Activated CD8-positive, alpha-beta memory T cell treated with anti-CD3 and anti-CD28 coated beads for 4 hours (primary cell): Measurements from ENCODE around the gene SYT8.

Source experiments
- DNase-seq, 2 donors: peaks; one replicate each; pipeline ENCODE4 v3.0.0-alpha.2; 2020; ENCODE audit warnings: low read depth in 2 of 2

SYT8 gene

DNA sequence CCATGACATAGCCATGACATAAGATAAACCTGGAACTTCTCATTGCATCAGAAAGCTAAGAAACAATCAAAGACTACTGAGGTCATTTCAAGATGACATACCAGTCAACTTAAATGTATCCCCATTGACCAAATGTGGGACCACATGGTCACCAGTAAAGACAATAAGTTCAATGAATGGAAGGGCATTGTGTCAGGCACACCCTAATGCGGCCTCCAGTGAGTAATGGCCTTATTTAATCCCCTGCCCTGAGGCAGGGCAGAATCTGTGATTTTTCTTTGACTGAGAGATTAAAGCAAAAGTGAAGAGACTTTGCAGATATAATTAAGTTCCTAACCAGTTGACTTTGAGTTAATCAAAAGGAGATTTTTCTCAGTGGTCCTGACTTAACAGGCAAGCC lies 17.3 kb upstream of the SYT8 start:
- no peak for DNase-seq

DNA sequence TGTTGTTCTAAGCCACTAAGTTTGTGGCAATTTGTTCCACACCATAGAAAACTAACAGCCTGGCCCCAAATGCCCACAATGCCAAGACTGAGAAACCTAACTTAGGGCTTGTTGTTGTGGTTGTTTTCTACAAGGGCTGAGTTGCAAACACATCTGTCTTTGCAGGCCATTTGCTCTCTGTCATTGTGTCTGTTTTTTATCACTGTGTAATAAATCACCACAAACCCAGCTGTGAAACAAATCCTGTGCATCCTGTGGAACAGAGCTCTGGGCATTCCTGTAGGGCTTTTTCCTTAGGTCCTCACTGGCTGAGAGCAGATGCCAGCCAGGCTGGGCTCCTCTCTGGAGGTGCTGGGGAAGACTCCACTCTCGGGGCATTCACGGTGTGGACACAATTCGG lies 15.7 kb upstream of the SYT8 start:
- no peak for DNase-seq

DNA sequence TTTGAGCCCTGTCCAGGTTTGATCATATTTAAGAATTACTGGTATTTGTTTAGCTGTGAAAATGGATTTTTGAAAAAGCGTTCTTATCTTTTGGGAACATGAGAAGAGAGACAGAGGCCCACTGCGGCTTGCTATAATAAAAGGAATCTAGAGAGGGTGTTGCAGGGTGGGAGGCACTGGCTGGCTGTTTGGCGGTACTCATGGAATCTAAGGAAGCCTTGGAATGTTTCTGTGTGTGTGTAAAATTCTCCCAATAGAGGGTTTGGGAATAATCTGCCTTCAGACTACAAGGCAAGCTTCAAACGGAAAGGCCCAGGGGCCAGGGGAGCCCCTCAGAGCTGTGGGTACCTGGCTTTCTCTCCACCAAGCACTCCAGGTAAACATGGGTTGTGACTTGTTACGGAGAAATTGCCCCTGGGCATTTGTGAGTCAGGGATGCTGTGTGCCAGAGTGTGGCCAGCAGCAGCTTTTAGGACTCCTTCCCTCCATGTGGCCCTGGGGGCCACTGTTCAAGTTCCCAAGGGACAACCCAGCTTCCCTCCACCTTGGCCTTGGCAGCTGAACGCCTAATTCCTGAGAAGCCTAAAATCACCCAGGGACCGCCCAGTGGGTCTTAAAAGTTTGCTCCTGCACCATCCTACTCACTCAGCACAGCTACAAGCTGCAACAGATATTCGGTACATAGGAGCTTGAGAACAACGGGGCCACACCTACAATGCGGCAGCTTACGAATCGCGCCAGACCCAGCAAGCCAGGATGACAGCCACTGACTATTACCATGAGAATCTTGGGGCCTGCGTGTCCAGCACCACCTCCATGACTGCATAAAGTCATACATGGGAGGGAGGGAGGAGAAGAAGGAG lies 14.1 kb upstream of the SYT8 start:
- DNase-seq = no peak

DNA sequence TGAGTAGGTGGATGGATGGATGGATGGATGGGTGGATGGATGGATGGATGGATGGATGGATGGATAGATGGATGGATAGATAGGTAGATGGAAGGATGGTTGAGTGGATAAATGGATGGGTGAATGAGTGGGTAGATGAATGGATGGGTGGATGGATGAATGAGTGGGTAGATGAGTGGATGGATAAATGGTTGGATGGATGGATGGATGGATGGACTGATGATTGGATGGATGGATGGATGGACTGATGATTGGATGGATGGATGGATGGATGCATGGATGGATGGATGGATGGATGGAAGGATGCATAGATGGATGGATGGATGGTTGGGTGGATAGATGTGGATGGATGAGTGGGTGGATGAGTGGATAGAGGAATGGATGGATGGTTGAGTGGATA lies 13.2 kb upstream of the SYT8 start:
- DNase-seq = no peak

DNA sequence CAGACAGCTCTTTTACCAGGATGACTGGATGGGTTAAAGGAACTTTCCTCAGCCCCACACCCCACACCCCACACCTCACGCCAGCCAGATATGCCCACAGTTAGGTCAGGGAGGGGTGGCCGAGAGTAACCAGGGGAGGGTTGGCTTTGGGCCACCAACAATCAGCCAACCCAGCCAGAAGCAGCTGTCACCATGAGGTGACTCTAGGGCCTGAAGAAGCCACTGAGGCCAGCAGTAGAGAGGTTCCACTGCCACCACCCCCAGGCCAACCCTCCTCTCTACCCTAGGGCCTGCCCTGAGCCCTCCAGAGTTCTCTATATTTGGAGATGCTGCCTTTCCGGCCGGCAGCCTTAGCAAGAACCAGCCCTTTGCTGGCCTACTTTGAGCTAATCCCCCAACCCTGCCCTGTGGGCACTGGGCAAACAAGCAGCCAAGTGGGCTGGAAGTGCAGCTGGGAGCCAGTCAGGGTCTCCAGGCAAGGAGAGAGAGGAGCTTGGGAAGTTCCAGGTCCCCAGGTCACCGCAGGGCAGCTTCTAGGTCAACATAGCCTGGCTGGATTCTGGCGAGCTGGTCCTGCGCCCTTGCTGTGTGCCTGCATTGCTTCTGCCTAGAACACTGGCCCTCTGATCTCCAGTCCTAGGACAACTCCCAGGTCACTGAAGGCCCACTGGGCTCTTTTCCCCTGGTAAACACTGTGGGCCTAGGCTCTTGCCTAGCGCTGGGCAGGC lies 12.0 kb upstream of the SYT8 start:
- DNase-seq = no peak

DNA sequence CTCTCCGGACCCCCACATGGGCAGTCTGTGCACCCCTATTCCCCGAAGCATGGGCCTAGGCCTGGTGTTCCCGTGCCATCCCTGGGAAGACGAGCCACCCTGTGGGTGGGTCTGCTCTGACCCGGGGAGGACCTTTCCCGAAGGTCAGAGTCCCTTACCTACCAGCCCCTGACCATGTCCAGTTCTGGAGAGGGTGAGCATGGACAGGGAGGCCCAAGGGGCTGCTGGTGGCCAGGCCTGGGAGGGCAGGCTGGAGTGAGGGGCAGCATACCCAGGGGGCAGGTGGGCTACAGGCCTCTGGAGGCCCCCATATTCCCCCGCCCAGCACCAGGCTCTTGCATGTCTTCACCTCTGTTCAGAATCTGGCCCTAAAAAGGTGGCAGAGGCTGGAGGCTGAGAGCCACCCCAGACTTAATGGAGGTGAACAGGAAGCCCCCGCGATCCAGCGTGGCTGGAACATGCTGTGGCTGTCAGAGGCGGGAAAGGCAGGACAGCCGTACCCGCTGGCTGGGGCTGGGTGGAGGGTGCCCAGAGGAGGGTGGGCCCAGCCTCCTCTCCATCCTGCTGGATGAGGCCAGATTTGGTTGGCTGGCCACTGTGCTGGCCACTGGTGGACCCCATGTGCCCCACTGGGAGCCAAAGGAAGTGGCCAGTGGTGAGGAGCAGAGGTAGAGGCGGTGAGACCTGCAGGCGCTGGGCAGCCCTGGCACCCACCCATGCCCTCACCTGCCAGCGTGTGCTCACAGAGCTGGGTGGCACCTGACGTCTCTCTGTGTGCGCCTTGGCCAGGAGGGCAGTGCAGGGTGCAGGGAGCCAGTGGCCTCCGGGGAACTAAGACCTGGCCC lies 11.2 kb upstream of the SYT8 start:
- no peak for DNase-seq

DNA sequence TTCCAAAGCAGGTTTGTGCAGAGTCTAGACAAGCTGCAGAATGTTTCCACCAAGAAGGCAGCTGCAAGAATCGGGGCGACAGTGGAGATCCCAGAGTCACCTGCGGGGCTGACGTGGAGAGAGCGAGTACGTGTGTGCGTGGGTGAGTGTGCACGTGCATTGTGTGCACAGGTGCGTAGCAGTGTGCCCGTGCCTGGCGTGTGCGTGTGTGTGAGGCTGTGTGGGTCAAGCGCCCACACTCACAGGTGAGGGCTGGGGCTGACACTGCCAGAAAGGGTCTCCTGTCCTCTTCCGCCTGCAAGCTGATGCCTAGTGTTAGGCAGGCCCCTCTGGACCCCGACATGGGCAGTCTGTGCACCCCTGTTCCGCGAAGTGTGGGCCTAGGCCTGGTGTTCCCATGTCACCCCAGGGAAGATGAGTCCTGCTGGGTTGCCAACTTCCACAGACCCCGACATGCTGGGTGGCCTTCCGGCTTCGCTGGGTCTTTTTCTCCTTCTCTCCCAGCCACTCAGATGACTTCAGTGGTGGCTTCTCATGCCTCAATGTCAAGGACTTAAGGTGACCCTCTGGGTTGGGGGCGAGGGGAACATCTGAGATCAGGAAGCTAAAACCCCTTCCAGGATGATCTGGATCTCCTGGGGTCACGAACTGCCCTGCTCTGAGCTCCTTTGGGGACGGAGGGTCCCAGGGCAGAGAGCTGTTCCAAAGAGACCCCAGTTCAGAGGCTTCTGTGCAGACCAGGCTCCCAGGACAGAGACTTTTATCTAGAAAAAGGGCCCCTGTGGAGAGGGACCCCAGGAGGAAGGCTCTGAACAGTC lies 10.4 kb upstream of the SYT8 start:
- no peak for DNase-seq

DNA sequence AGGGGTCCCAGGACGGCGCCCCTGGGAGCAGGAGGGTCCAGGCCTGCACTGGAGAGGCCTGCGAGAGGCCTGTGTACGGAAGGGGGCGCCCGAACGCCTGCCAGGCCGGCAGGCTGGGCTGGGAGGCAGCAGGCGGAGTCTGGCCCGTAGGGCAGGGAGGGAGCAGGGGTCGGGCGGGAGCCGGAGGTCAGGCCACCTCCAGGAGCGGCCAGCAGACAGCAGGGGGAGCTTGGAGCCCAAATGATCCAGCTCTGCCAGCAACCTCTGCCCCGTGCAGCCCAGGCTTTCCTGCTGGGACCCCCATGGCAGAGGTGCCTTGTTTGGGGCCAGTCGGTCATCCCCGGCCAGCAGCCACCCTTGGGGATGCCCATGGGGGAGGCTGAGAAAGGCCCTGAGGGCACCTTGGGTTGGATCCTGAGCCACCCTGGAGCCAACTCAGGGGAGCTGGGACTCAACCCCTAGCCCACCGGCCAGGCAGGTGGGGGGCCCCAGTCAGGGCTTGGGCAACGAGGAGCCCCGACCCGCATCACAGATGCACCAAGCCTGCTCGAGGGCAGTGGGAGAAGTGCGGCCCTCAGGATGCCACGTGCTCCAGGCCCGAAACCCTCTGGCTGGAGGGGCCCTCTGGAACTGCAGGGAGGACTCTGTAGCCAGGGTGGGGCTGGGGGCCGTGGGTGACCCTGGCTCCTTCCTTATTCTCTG lies 9.6 kb upstream of the SYT8 start:
- no peak for DNase-seq

DNA sequence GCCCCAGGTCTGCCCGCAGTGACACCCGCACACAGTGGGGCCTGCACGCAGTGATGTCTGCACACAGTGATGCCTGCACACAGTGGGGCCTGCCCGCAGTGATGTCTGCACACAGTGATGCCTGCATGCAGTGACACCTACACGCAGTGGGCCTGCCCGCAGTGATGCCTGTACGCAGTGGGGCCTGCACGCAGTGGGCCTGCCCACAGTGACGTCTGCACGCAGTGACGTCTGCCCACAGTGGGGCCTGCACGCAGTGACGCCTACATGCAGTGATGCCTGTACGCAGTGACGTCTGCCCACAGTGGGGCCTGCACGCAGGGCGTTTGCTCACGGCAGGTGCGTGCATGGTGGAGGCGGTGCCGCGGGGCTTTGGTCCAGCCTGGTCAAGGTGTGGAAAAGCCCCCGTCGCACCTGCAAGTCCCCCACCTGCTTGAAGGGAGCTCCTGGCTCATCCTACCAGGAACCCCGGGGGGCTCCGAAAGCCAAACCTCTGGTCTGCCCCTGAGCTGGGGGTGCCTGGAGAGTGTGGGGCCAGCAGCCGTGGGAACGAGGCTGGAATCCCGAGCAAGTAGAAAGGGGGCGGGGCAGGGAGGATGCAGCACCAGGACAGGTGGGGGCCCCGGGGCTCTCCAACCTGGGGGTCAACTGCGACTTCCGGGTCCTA lies 8.9 kb upstream of the SYT8 start:
- no peak for DNase-seq

DNA sequence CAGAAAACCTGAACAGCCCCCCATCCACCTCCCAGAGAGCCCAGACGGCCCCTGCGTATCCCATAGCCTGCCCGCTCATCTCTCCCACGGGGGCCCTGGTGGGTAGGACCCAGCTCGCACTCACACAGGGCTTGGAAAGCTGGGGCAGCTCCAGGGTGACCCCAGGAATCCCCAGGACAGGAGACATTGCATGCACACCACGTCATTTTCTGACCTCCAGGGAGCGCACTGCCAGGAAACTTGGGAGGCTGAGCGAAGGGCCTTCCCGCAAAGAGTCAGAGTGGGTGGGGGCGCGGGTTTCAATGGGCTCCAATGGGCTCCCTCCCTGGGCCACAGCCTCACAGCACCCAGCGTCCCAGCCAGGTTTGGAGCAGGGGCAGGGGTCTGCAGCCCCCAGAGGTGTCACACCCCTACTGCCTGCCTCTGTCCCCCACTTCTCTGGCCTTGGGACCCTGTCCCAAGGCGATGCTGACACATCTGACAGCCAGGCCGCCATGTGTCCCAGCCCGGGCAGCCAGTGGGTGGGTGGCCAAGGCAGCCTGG lies 8.2 kb upstream of the SYT8 start:
- no peak for DNase-seq

DNA sequence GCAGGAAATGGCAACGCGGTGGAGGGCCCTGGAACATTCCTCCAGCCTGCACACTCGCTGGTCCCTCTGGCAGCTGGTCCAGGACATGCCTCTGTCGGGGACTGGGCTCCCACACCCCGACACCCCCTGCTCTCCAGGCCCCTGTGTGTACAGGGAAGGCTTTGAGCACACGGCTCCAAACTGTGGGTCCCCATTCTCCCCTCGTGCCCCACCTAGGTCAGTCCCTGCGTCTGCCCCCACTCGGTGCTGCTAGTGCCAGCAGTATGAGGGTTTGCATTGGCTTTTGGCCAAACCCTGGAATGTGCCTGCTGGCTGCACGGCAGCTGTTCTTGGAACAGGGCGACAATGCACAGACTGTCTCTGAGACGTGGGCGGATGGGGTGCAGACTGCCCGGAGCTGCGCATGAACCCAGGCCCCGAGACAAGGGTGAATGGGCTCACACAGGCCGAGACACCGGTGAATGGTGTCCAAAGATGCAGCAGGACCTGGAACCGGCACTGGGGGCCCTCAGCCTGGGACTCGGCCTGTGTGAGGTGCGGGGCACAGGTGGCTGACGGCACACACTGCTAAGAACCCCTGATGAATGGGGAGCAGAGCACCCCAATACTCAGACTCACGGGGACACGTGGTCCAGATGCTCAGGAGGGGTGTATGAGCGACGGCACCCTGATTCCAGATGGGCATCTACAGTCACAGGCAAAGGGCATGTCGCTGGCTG lies 7.5 kb upstream of the SYT8 start:
- no peak for DNase-seq

DNA sequence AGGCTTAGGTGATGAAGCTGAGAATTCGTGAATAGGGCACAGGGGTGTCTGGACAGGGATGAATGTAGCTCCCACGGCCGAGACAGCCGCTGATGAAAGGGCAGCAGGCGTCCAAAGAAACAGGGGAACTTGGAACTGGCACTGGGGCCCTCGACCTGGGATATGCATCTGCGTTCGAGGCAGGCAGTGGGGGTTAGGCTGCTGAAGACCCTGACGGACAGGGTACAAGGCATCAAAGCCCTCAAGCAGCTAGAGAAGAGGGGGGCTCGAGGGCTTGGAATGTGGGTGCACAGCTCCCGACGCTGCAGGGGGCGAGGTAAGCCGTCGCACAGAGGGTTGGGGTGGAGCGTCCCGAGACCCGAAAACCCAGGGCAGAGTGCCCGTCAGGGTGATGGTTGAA lies 6.9 kb upstream of the SYT8 start:
- no peak for DNase-seq

DNA sequence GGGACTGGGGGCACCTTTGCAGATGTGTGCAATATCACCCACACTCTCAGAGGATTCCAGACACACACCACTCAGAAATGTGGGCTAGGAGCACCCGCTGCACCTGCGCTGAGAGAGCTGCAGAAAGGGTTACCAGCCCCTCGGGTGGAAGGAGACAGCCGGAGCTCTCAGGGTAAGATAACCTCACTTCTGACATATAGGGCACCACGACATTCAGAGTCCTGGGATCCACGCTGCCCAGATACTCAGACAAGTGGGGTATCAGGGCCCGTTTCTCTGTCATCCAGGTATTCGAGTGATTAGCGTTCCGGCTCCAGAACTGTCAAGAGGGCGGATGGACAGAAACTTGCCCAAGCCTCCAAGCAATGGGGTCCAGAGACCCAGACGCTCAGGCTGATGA lies 6.2 kb upstream of the SYT8 start:
- DNase-seq = no peak

DNA sequence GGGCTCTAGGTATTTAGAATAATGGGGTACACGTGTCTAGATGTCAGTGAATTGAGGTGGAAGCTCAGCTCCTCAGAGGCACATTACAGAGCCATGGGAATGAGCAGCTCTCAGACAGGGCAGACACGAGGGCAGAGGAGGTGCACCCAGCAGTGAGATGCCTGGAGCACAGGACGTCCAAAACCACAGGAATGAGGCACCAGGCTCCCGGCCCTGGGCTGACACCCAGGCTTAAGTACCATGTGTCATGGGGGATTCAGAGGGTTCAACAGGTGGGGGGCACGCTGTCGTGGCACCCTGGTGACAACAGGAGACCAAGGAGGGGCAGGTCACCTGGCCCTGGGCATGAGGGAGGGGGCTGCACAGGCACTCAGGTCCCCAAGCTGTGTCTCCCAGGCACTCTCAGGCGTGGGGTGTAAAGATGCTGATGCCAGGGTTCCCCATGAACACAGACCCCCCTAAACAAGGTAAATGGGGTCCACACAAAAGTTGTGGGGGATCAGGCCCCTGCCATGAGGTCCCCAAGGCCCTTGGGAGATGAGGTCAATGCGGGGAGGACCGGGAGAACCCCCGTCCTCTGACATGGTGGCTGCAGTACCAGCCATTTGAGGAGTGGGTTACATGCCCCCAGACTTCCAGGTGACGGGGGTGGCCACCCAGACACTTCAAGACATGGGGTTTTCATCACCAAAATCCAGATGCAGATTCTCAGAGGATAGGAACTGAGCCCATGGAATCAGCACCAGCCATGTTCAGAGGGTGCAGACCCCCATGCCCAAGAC lies 5.6 kb upstream of the SYT8 start:
- no peak for DNase-seq

DNA sequence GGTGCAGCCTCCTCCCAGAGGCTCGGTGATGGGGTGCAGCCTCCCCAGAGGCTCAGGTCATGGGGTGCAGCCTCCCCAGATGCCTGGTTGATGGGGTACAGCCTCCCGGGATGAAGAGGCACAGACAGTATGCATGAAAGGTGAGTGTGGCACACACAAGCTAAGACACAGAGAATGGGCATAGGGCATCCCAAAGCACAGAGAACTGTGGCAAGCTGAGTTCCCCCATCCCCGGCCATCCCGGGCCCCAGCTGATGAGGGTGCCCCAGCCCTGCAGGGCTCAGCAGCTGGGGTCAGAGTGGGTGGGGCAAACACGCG lies 4.8 kb upstream of the SYT8 start:
- no peak for DNase-seq

DNA sequence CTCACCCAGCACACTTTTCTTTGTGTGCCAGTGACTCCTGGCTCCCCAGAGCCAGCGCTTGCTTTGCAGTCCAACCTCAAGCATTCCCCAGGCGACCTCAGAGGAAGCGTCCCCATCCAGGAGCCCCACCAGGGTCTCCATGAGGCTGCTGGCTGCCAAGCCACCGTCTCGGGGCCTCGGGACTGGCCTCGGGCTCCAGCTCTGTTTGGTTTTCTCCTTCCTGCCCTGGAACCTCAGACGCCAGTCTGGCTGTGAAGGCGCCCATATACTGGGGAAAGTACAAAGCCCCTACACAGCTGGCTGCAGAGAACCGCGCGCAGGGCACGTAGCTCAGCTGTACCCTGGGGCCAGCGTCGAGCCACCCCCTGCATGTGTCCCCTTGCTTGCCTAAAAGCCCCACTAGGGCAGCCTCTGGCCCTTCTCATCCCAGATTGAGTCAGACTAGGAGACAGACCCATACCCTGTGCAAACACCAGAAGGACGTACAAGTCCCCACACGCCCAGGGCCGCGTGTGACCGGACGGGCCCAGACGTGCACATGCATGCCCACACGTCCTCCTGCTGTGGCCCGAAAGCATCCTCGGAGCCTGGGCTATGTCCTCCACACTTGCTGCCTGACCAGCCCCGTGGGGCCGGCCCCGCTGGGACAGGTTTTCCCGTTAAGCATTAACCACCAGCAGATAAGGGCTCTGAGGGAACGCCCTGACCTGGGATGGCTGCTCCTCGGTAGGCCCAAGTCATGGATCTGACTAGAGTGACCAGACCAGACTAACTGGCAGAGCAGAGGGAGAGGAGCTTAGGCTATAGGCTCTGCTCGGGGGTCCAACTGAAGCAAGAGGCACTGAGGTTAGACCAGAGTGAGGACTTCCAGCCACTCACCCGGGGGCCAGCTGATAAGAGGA lies 4.2 kb upstream of the SYT8 start:
- no peak for DNase-seq

DNA sequence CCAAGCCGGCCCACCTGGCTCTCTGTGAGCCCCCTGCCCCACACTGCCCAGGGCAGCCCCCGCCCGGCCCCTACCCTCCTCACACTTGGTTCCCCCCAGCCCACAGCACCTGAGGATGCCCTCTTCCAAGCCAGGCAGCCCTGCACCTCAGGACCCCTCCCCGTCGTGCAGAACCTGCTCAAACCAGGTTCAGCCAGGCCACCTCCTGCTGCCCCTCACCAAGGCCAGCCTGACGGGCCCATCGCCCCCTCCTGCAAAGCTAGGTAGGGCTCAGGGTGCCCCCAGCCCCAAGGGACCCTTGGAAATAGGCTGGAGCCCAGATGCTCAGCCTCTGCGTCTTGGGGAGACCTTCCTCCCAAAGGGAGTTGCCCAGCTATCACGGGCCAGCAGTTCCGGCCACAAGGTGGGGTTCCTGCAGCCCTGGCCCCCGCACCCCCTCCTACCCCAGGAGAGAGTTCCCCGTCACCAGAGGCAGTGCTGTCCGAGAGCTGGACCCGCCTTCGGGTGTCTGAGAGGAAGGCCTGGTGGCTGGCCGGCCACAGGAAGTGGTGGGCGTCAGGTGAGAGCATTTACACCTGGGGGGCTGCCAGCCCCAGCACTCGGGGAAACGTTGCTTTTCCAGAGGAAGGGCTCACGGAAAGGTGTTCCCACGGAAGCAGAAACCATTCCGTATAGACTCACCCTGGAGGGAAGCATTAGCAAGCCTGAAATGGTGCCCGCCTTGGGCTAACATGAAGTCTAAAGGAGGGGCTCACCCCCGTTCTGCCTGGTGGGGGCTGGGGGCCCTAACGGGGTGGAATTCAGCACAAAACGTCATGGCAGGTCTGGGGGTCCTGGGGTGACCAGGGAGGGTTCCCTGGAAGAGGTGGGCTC lies 3.2 kb upstream of the SYT8 start:
- DNase-seq = no peak
